RWPE1 (cell line): ENCODE results near the gene TCAIM.

Experiments used
- CTCF ChIA-PET: fragments of 350-600 bp; sonication (Branson Sonifier 250); formaldehyde crosslinking; extraction: SDS; loops from one replicate; lab custom pipeline; 2021; lab: Yijun Ruan, JAX
- POLR2A ChIA-PET: fragments of 400-600 bp; formaldehyde crosslinking; extraction: SDS; loops from one replicate; lab custom pipeline; 2020; ENCODE audit warnings: antibody characterized with exemption; ENCODE audit not compliant: low non-redundant PET; lab: Yijun Ruan, JAX
- DNase-seq: peaks from one replicate; pipeline ENCODE4 v3.0.0; 2012; ENCODE audit warnings: low spot score
- H3K27ac ChIP-seq: fragments of 450-650 bp; 2 replicates; pipeline ENCODE4 v1.5.1; 2017
- TF ChIP-seq, protein P1 (sequence below): fragments of 450-650 bp; conservative IDR thresholded peaks from 2 replicates; pipeline ENCODE4 v1.5.1; 2017; ENCODE audit warnings: low read depth, mild to moderate bottlenecking

The TCAIM gene

DNA sequence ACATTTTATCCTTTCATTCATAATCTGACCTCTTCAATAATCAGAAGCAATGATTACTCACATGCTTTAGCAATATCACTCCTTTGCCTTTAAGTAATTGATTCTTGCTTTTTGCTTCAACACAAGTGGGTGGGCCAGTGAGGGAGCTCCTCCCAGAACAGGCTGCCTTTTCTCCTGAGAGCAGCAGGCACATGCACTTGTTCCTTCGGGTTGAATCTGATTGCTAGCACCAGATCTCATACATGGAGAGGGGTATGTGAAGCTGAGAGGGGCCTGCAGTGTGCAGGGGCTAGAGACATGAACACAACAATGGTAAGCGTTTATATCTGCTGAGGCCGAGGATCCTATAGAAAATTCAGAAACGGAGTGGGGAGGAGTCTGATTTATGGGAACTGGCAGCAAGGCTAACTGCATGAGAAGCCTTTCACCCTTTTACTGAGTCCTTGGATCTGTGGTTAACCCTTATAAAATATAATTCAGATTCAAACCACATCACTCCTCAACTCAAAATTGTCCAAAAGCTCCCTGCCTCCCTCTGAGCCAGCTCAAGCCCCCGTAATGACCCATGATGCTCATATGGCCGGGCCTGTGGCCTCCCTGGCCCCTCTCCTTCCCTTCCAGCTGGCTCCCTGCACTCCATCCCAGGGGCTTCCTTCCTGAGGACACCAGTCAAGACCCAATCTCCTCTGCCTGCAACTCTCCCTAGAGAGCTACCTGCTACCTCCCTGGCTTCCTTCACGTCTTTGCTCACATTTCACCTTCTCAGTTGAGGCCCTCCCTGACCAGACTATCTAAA lies 106.5 kb downstream of the TCAIM start:
- TF ChIP-seq, protein P1, sequence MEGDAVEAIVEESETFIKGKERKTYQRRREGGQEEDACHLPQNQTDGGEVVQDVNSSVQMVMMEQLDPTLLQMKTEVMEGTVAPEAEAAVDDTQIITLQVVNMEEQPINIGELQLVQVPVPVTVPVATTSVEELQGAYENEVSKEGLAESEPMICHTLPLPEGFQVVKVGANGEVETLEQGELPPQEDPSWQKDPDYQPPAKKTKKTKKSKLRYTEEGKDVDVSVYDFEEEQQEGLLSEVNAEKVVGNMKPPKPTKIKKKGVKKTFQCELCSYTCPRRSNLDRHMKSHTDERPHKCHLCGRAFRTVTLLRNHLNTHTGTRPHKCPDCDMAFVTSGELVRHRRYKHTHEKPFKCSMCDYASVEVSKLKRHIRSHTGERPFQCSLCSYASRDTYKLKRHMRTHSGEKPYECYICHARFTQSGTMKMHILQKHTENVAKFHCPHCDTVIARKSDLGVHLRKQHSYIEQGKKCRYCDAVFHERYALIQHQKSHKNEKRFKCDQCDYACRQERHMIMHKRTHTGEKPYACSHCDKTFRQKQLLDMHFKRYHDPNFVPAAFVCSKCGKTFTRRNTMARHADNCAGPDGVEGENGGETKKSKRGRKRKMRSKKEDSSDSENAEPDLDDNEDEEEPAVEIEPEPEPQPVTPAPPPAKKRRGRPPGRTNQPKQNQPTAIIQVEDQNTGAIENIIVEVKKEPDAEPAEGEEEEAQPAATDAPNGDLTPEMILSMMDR = no peak
- no peak for DNase-seq
- CTCF ChIA-PET = interaction anchor here (0.5 kb wide), 1 partner anchor 13 kb away, joined by 6 read pairs; no protein-coding TSS in a partner anchor
- POLR2A ChIA-PET = no interaction called here
- no peak overlapping the region for H3K27ac ChIP-seq

DNA sequence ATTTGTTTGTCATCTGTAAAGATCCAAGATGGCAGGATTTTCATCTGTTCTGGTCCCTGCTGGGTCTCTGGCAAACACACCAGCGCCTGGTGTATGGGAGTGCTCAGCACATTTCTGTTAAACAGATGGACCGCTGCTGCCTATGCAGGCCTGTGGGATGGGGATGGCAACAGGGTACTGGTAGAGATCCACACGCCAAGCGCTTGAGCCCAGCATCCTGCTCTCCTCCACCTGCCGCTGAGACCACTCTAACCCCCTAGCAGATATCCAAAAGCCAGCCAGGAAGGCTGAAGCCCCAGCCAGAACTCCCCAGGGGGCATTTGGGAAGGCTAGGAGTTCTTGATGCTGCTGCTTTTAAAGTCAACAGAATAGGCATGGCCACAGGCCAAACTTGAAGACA lies 107.2 kb downstream of the TCAIM start:
- CTCF ChIA-PET = no interaction called here
- POLR2A ChIA-PET = no interaction called here
- no peak overlapping the region for H3K27ac ChIP-seq
- TF ChIP-seq, protein P1 = no peak
- DNase-seq = no peak

DNA sequence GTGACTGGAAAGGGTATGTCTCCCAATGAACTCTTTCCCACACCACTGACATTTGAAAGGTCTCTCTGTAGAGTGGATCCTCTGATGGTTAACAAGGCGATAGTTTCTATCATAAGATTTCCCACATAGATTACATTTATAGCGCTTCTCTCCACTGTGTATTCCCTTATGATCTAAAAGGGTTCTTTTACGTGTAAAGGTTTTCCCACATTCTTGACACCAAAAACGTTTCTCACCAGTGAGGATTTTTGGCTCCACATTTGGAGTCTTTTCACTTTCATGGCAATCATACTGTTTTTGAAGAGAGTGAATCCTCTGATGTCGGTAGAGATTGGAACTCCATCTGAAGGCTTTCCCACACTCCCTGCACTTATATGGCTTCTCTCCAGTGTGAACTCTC lies 108.4 kb downstream of the TCAIM start:
- POLR2A ChIA-PET = no interaction called here
- DNase-seq = no peak
- TF ChIP-seq, protein P1 = no peak
- CTCF ChIA-PET = no interaction called here
- H3K27ac ChIP-seq = no peak overlapping the region

DNA sequence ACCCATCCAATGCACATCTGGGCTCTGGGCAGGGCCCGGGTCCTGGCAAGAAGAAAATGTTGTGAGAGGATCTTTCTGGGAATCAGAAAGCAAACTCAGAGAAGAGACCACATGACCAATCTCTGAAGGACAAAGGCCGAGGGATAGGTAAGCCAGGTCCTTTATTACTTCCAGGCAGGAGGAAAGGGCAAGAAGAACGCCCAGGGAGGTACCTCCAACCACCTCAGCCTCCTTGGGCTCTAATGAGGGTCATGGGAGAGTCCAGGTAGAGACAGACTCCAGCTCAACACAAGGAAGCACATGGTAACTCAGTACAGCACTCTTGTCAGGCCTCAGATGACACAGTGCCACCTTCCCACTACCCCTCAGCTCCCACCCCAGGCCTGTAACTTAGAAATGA lies 112.9 kb downstream of the TCAIM start:
- H3K27ac ChIP-seq = no peak overlapping the region
- DNase-seq = no peak
- ChIA-PET POLR2A (no interaction called here), CTCF (no interaction called here)
- TF ChIP-seq, protein P1 = no peak

DNA sequence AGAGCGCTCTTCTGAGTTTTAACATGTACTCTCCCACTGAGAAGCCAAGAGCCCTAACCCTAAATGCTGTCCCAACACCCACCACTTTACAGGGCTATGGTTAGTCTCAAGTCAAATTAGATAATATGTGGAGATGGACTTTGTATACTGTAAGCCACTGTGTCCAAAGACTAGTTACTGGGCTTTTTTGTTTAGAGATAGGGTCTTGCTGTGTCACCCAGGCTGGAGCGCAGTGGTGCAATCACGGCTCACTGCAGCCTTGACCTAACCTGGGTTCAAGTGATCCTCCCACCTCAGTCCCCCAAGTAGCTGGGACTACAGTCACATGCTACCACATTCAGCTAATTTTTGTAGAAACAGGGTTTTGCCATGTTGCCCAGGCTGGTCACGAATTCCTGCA lies 115.7 kb downstream of the TCAIM start:
- TF ChIP-seq, protein P1 = no peak
- DNase-seq = no peak
- no peak overlapping the region for H3K27ac ChIP-seq
- ChIA-PET POLR2A (no interaction called here), CTCF (no interaction called here)

DNA sequence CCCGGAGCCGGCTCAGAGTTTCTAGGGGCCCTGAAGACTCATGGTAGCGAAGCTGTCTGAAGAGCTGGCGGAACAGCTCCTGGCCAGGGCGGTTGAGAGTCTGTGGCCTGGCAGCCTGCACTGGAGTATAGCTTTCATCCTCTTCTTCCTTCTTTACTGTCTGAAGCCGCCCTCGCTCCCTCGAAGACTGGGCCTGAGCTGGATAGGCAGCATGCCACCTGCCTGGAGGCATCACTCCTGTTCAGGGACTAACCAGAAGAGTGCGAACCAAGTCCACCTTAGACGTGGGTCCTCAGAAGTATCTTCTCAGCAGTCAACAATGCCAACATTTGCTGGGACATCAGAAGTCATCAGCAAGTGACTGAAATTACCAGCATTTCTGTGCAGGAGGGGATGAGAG lies 116.8 kb downstream of the TCAIM start:
- ChIA-PET POLR2A (no interaction called here), CTCF (interaction anchor here (0.7 kb wide), 1 partner anchor 407 kb away, joined by 3 read pairs; no protein-coding TSS in a partner anchor)
- TF ChIP-seq, protein P1 = no peak
- no peak overlapping the region for H3K27ac ChIP-seq
- DNase-seq = no peak
